Coronary artery (tissue), 2 donors: ENCODE data around the gene TNS2.

Experiments used
- DNase-seq: peaks from one replicate; pipeline ENCODE4 v3.0.0-alpha.2; 2017; ENCODE audit warnings: low spot score
- H3K27ac ChIP-seq, 2 donors: fragments of 200-600 bp; sonication (generic); one replicate each; pipeline ENCODE4 v1.5.1; 2016 to 2019
- H3K4me3 ChIP-seq: fragments of 200-600 bp; sonication (generic); 2 replicates; pipeline ENCODE4 v1.5.1; 2016; ENCODE audit warnings: mild to moderate bottlenecking, moderate library complexity
- CTCF ChIP-seq: fragments of 200-600 bp; sonication (generic); IDR thresholded peaks from one replicate; pipeline ENCODE4 v1.5.1; 2019; ENCODE audit warnings: antibody characterized with exemption

Gene TNS2

GRCh38 chr12:53097564-53098353 lies 47.9 kb downstream of the TNS2 start, which contains the start of gene IGFBP6:
IGFBP6 (plus strand) TSS chr12:53097667; CDS start chr12:53097718, 51 bp downstream.
- DNase-seq: no peak

GRCh38 chr12:53098354-53098981 lies 48.6 kb downstream of the TNS2 start:
- peak overlapping the region; percentile 93 to 99 for H3K27ac ChIP-seq
- H3K4me3 ChIP-seq: peak overlapping the region; percentile 88
- no peak for TF ChIP-seq CTCF
- peak; percentile 89 for DNase-seq

More at GRCh38 chr12:53097564-53098353, 47.9 kb downstream of the TNS2 start, which contains the start of gene IGFBP6:
- TF ChIP-seq CTCF: no peak
- H3K27ac ChIP-seq: peak within 1 kb of the TSS; percentile 93 to 99
- H3K4me3 ChIP-seq: peak within 1 kb of the TSS; percentile 88

- TF ChIP-seq CTCF: peak; percentile 98
Observed at GRCh38 chr12:53099071-53099882, 49.4 kb downstream of the TNS2 start.

GRCh38 chr12:53100466-53101151 lies 50.7 kb downstream of the TNS2 start:
- H3K27ac ChIP-seq: peak overlapping the region in 1 of 2 donors; percentile 59
- peak overlapping the region; percentile 42 for H3K4me3 ChIP-seq
- DNase-seq: peak; percentile 64
- no peak for TF ChIP-seq CTCF

More at GRCh38 chr12:53099071-53099882, 49.4 kb downstream of the TNS2 start:
- peak overlapping the region; percentile 93 to 99 for H3K27ac ChIP-seq
- H3K4me3 ChIP-seq: peak overlapping the region; percentile 88
- peak; percentile 96 for DNase-seq

DNA sequence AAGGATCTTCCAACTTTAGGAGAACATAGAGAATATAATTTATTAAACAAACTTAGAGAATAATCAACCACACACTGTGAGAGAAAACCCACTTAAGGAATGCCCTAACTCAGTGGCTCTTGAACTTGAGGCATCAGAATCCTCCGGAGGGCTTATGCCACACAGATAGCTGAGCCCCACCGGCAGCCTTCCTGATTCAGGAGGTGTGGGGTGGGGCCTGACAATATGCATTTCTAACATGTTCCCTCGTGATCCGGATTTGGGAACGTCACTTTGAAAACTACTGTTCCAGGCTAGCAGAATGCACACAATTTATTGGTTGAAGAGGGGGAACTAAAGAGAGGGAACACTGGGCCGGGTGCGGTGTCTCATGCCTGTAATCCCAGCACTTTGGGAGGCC lies 51.4 kb downstream of the TNS2 start:
- DNase-seq: no peak
- no peak for TF ChIP-seq CTCF
- Histone ChIP-seq H3K27ac (no peak overlapping the region), H3K4me3 (no peak overlapping the region)
